ENCODE data around the gene ITGA1.
"Not testable (repeated sequence)": the region's sequence is repeated elsewhere in the genome, so short reads cannot be mapped to it uniquely, and the experiment has no call there.

Gene ITGA1

DNA sequence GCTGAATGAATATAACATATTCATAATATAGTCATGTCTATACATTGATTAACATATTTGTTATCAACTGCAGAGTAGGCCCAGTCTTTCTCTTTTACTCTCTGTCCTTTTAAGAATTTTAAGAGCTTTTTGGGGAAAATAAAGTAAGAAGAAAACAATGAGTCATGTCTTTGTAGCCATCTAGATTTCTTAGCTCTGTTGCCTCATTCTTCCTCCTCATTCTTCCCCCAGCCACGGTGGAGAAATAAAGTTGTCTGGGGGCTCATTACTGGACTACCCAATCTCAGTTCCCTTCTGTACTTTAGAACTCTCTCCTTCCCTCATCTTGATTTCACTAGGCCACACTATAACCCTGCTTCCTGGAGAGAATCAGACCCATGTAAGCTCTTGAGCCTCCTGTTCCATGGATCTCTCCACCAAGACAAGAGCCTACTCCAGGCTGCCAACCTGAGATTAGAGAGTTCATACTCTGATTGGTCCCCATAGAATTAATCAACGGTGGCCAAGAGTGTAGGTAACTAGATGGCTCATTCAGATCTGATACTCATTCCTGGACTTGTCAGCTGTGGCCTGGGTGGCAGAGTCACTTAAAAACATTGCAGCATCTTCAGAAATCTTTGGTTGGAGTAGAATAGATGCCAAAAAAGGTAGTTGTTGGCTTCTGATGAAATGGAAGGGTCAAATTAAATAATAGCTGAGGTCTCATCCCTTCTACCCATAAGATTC is 44.2 kb downstream of the ITGA1 start:
- DNase-seq (ENCODE audit: low spot score) = no peak

DNA sequence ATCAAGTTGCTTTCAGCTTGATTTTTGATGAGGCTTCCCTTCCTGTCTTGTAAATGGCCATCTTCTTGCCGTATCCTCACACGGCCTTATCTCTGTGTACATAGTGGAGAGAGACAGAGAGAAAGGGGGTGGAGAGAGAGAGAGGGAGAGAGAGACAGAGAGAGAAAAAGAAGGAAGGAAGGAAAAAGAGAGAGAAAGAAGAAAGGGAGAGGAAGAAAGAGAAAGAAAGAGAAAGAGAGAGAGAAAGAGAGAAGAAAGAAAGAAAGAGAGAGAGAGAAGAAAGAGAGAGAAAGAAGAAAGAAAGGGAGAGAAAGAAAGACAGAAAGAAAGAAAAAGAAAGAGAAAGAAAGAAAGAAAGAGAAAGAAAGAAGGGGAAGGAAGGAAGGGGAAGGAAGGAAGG is 46.6 kb downstream of the ITGA1 start:
- no peak for DNase-seq (ENCODE audit: low spot score)

DNA sequence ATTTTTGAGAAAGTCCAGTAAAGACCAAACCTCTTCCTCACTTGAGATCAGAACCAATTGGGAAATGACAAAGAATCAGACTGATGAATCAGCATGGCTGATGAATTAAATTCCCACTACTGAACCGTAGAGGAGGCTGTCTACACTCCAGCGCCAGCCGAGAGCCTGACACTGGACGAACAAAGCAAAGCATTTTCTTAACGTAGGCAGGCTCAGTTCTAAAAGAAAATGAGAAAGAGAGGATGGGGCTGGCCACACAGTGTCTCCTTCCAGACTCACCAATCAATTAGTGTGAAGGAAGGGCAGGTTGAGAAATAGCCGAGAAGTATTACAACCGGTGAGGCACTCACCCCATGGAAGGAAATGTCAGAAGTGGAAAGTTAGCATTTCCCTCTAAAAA is 49.4 kb downstream of the ITGA1 start:
- DNase-seq (ENCODE audit: low spot score) = no peak

DNA sequence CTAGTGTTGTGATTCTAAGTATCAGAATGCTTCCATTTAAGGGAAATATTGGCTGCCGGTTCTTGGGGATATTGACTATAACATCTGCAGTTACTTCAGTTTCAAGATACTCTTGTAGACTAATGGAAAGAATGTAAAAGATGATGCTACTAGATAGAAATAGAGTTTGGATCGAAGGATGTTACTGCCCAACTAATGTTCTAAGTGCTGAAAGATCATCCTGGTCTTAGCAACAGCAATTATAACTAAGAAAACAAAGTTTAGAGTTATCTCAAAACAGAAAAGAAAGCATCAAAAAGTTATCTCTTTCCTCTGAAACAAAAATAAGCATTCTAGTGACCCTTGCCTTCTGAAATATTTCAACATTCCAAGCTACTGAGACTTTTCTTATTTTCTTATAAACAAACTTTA is 49.9 kb downstream of the ITGA1 start:
- no peak for DNase-seq (ENCODE audit: low spot score)

DNA sequence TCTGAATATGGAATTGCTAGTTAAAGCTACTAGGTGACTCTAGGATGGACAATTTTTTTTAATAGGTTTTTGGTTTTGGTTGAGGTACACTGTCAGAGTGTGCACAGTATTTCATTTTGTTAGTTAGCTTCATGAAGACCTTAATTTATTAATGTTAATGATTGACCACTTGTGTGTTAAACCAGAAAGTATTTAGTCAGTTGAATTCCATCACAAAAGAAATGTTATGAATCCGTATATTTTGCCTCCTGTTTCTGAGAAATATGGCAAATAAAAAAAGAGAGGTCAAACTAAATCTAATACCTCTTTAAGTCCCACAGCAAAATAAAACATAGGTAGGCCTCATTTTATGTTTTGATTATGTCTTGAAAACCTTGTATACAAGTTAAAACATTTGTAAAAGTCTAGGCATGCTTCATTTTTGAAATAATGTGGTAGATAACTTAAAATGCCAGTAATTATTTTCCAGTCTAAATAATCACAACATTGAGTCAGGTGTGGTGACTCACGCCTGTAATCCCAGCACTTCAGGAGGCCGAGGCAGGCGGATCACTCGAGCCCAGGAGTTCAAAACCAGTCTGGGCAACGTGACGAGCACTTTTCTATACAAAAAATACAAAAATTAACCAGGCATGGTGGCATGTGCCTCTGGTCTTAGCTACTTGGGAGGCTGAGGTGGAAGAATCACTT is 50.8 kb downstream of the ITGA1 start:
- no peak for DNase-seq (ENCODE audit: low spot score)

DNA sequence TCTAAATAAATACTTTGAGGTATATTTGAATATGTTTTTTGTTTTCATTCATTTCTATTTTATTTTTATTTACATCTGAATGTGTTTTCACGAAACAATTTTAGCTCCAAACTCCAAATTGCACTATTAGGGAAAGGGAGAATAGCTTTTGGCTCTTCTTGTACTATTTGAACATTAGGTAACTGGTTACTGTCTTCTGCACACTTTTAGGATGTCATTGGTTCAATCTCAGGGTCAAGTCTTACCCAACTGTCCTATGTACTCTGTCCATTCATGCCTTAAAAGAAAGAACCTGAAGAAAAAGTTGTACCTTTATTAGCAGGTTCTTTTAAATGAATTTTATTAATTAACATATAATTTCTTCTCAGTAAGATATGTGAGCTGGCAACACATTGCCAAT is 51.6 kb downstream of the ITGA1 start:
- no peak for DNase-seq (ENCODE audit: low spot score)

DNA sequence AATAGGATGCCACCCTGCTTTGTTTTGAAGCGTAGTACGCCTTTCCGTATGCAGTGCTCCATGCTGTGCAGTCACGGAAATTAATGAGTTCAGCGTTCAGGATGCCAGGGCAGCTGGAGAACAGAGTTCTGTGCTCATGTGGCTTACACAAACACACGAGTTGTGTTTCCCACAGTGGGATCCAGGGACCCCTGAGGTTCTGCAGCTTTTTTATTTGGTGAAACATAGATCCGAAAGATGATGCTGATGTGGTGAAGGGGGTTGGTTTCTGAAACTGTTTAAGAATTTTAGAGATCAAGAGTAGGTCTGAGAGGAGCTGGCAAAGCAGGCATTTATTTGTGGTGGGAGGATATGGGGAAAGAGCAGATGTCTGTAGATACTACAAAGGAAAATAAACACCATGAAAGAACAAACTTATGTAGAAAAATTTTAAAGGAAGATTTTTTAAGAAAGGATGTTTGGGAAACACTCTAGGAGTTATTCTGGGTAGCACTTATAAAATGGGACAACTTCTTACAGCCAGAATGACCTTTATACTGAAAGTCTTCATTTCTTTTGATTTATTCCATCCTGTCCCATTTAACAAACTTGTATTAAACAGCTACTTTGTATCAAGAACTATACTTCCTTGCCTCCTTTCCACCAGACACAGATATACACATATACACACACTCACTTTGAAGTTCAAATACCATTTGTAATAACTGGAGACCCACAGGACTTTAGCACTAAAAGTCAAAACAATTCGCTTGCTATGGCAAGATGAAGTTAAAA is 52.7 kb downstream of the ITGA1 start:
- DNase-seq (ENCODE audit: low spot score) = no peak

DNA sequence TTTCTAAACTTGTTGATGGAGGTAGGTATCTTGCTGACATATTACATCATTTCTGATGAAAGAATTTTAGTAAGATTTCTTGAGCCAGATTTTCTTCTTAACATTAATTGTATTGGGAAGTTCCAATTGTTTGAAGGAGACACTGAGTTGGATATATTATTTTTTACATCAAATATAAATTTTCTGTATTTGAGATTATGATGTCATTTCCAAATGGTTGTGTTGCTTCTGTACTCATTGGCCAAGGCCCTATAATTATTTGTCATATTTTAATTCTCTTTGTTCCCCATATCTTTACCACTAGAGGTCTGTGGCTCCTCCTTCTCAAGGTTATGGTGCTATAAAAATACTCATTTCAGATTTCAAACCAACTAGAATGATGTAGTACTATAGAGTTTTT is 53.4 kb downstream of the ITGA1 start:
- DNase-seq (ENCODE audit: low spot score) = no peak

DNA sequence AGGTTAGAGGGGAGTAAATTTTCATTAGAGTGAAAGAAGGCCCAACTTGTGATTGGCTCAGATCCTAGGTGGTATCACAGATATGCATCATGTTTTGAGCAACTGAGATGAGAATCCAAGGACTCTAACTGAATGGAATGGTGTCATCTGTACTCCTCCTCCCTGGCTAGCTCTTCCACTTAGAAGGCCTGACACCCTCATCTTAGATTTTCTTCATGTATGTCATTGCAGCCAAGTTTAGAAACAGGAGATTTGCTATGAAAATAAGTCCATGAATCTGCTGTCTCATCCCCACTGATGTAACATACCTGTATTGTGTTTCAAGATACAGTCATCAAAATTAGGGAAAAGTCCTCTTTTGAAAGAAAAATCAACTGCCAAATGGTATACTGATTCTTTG is 54.4 kb downstream of the ITGA1 start:
- DNase-seq (ENCODE audit: low spot score) = no peak

DNA sequence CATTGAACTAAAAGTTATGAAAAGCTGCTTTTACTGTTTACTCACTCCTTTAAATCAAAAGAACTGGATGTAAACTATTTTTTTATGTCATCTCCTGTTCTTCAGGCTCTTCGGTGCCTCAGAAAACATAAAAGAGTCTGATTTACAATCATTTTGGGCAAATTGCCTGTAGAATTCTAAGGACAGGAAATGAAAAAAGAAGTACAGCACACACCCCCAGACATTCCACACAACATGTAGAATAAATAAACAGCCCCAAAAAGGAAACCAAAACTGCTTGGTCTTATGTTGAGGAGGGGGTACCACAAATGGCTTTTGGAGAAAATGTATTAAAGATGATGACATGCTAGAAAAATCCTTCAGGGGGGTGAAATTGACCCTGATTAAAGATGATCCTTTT is 57.2 kb downstream of the ITGA1 start:
- DNase-seq (ENCODE audit: low spot score) = no peak

DNA sequence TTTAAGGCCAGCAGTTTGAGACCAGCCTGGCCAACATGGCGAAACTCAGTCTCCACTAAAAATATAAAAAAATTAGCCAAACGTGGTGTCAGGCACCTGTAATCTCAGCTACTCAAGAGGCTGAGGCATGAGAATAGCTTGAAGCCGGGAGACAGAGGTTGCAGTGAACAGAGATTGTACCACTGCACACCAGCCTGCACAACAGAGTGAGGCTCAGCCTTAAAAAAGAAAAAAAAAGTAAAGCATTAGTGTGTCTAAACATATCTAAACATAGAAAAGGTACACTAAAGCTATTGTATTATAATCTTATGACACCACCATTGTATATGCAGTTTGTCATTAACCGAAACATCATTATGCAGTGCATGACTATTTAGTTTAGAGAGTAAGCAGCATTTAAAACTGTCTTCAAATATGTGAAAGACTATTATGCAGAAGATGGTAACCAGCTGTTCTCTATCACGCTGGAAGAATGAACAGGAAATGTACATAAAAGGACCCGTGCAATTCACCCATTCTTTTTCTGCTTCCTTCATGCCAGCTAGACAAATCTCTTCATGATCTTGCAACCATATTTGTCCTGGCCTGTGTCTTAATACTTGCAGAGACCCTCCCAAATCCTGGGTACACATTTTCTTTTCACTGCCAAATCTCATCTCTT is 58.6 kb downstream of the ITGA1 start:
- DNase-seq (ENCODE audit: low spot score) = no peak

DNA sequence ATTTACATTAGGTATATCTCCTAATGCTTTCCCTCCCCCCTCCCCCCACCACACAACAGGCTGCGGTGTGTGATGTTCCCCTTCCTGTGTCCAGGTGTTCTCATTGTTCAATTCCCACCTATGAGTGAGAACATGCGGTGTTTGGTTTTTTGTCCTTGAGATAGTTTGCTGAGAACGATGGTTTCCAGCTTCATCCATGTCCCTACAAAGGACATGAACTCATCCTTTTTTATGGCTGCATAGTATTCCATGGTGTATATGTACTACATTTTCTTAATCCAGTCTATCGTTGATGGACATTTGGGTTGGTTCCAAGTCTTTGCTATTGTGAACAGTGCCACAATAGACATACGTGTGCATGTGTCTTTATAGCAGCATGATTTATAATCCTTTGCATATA is 61.0 kb downstream of the ITGA1 start:
- not testable (repeated sequence) for DNase-seq (ENCODE audit: low spot score)

DNA sequence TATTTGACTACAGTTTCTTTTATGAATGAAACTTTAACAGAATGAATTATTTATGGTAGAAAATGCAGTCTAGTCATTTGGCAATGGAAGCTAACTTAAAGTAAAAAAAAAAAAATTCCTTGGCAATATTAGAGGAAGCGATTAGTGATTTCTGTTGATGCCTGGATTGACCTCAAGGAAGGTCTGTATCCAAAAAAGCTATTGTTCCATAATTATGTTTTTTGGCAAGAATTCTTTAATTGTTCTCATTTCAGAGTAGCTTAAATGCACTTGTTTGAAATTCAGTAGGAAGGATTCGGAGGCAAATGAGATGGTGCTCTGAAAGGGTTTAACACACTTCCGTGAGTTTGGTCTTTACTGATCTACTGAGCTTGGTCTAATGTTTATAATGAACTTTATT is 61.8 kb downstream of the ITGA1 start:
- DNase-seq (ENCODE audit: low spot score) = no peak

DNA sequence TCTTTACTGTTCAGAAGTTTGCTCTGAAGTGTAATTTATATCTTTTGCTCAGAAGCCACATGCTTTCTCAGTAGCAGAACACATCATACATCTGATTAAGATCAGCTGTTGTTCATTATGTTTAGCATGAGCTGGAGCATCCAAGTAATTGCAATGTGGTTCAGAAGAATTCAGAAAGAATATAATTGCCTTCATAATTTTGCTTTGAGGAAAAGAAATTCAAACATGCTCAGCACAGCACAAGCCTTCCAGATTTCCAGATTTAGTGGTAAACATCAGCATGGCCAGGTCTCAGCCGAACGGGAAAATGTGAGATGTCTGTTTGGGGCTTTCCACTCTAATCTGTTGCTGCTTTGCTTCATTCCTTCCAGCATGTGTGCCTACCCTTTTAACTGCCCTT is 65.9 kb downstream of the ITGA1 start:
- DNase-seq (ENCODE audit: low spot score) = no peak

DNA sequence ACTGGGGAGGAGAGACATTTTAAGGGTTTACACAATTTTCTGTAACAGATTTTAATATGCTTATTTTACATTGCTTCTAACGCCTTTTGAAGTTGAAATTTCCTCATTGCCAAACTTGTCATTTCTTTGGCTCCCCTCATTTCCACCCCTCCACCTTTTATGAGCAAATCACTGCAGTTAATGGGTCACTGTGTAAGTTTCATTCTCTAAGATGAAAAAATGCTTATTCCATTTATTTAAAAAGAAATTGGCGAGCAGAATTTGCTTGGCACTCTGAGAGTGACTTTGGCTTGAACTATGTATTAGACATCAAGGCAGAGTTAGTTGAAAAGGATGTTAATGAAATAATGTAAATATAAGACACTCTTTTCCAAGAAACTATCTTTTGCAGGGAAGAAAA is 66.6 kb downstream of the ITGA1 start:
- no peak for DNase-seq (ENCODE audit: low spot score)

DNA sequence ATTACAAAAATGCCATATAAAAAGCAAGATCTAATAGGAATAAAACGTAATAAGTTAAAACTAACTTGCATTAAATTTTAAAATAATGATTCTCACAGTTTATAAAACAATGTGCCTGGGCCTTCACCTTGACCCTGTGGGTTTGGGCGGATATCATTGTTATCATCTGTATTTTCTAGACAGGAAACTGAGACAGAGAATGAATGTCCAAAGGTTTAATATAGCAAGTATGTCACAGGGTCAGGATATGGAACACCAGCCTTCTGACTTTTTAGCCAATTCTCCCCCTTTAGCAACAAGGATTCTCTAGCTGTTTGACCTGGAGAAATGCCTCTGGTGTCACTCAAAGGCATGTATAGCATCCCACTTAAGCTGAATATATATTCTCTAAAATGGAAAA is 67.2 kb downstream of the ITGA1 start:
- DNase-seq (ENCODE audit: low spot score) = no peak

DNA sequence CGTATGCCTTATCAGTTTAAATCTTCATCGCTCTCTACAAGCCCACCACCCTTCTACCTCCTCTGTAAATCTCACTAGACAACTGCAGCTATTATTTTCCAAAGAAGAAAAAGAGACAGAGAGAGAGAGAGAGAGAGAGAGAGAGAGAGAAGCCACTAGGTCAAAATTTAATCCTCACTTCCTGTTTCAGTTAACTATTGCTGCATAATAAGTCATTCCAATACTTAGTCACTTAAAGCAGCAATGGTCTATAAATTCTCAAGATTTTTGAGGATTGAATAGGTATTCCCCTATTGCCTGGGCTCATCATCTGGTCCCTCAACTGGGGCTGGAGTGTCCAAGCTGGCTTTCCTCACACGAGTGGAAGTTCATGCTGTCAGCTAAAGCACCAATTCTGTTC is 68.8 kb downstream of the ITGA1 start:
- no peak for DNase-seq (ENCODE audit: low spot score)

DNA sequence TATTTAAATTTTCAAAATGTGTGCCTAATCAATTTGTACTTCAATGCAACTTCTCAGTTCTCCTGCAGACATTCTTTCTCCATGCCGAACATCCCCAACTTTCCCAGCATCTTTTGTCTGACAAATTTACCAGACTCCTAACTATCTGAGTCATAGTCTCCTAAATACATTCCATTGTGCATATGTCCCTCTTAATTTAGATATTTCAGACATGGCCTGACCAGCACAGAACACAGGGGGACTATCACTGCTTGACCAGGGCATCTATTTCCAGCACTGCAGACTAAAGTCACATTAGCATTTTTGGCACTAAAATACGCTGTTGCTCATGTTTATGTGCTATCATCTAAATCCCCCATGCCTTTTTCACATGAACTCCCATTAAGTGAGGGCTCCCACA is 71.9 kb downstream of the ITGA1 start:
- DNase-seq (ENCODE audit: low spot score) = no peak

DNA sequence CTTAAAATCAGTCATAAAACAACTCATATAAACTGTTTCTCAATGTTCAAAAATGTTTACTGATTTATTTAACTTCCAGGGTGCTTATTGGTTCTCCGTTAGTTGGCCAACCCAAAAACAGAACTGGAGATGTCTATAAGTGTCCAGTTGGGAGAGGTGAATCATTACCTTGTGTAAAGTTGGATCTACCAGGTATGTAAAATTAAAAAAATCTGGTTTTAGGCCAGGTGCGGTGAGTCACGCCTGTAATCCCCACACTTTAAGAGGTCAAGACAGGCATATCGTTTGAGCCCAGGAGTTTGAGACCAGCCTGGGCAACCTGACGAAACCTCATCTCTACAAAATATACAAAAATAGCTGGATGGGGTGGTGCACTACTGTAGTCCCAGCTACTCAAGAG is 73.7 kb downstream of the ITGA1 start:
- DNase-seq (ENCODE audit: low spot score) = no peak

DNA sequence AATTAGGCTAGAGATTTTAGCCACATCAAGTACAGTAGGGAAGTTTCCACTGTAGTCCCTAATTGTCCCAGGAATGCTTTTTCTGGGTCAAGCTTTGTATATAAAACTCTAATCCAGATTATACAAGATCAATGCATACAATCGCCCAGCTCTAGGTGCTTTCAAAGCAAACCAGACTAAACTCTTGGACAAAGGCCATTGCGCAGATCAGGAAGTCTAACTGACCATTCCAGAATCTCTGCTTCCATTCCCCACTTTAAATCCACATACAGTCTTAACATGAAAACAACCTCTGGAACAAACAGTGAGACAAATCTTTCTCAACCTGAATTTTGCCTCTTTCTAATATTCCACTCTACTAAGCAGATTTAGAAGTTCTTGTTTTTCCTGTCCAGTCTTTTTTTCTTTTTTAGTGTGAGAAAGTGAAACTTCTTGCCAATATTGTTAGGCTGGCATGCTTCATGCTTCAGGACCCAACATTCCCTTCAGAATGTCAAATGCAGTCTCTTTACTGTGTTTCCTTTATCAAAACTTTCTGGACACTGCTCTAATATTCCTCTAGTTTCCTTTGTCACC is 76.1 kb downstream of the ITGA1 start:
- no peak for DNase-seq (ENCODE audit: low spot score)

DNA sequence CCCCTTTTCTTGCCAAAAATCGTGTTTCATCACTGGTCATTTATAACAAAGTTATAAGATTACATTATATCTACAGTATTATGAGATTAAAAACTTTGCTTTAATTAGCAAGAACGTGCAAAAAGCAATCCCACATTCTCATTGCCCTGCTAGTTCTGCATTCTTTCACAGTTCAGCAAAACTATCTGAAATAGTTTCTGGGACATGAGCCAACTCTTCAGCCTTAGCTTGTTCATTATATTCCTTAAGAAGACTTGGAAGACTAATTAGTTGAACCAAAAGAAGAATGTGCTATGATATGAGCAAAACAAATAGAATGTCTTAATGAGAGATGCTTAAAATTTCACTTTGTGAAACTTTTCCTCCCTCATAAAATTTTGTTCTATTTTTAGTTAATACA is 76.7 kb downstream of the ITGA1 start:
- DNase-seq (ENCODE audit: low spot score) = no peak

DNA sequence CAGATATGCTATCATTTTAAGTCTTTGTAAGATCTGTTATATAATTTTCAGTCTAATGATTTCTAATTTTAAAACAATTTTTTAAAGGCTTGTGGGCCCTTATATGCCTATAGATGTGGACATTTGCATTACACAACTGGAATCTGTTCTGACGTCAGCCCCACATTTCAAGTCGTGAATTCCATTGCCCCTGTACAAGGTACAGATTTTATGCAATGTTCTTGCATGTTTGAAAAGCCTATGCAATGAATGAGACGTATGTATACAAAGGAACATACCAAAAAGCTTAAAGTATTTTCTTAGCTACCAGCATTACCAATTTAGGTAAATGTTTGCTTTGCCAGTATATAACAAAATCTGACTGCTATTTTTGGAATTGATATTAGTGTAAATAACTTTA is 77.2 kb downstream of the ITGA1 start:
- DNase-seq (ENCODE audit: low spot score) = no peak

All from CD4-positive, alpha-beta T cell treated with Interleukin-6 at 100 ng/mL for 8 hours (primary cell).